Sigmoid colon (tissue), 4 donors: ENCODE results near the gene IFNL4.
"Not testable (repeated sequence)": the region's sequence is repeated elsewhere in the genome, so short reads cannot be mapped to it uniquely, and the experiment has no call there.

Experiments used
- EP300 ChIP-seq, 4 donors: sonication (generic); formaldehyde crosslinking; IDR thresholded peaks; one replicate each; pipeline ENCODE4 v1.6.1; 2017; ENCODE audit warnings: antibody characterized with exemption in 4 of 4
- POLR2A ChIP-seq, 2 donors: fragments of 450-650 bp; IDR thresholded peaks; one replicate each; pipeline ENCODE4 v1.6.1; 2016; ENCODE audit warnings: antibody characterized with exemption in 2 of 2, mild to moderate bottlenecking in 2 of 2, moderate library complexity in 2 of 2
- TF ChIP-seq, protein P1 (sequence below), 4 experiments: fragments of 450-650 bp in 3 of 4; fragments of 200-600 bp in 1 of 4; IDR thresholded peaks; one replicate each; pipeline ENCODE4 v1.5.1; 2016 to 2019; ENCODE audit warnings: antibody characterized with exemption in 4 of 4, mild to moderate bottlenecking in 3 of 4, moderate library complexity in 2 of 4

DNA sequence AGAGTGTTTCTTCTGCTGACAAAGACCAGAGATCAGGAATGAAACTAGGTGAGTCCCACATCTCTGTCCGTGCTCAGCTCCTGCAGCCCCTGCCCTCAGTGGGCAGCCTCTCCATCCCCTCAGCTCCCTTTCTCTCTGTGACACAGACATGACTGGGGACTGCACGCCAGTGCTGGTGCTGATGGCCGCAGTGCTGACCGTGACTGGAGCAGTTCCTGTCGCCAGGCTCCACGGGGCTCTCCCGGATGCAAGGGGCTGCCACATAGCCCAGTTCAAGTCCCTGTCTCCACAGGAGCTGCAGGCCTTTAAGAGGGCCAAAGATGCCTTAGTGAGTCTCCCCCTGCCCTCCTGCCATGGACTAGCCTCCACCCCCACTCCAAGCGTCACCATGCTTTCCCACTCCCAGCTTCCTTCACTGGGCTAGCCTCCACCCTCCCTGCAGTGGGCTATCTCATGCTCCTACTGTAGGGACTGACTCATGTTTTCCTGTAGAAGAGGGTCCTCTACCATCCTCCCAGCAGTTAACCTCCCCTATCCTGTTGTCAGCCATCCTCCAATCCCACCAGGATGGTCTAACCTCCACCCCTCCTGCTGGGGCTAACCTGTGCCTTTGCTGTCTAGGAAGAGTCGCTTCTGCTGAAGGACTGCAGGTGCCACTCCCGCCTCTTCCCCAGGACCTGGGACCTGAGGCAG is 20.0 kb upstream of the IFNL4 start:
- not testable (repeated sequence) for TF ChIP-seq EP300, POLR2A (IDR thresholded peaks at IDR 0.05)
- TF ChIP-seq, protein P1, sequence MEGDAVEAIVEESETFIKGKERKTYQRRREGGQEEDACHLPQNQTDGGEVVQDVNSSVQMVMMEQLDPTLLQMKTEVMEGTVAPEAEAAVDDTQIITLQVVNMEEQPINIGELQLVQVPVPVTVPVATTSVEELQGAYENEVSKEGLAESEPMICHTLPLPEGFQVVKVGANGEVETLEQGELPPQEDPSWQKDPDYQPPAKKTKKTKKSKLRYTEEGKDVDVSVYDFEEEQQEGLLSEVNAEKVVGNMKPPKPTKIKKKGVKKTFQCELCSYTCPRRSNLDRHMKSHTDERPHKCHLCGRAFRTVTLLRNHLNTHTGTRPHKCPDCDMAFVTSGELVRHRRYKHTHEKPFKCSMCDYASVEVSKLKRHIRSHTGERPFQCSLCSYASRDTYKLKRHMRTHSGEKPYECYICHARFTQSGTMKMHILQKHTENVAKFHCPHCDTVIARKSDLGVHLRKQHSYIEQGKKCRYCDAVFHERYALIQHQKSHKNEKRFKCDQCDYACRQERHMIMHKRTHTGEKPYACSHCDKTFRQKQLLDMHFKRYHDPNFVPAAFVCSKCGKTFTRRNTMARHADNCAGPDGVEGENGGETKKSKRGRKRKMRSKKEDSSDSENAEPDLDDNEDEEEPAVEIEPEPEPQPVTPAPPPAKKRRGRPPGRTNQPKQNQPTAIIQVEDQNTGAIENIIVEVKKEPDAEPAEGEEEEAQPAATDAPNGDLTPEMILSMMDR (IDR thresholded peaks at IDR 0.05) = not testable (repeated sequence)
